Measurements from ENCODE around the gene TIMM50. TPM values are rescaled to one million over a fixed set of nuclear protein-coding genes. Genes with fewer than 3 reads are reported as not detected.

Gene TIMM50
- total and polyA plus RNA-seq, 2 of the 13 experiments (the other 11 are each of a cell fraction or from before 2014, with no cell fraction given), result 91.1 to 92.5 TPM

GRCh38 chr19:39506944-39507714, 26.5 kb downstream of the TIMM50 start (continued):
- TF ChIP-seq, protein P1, sequence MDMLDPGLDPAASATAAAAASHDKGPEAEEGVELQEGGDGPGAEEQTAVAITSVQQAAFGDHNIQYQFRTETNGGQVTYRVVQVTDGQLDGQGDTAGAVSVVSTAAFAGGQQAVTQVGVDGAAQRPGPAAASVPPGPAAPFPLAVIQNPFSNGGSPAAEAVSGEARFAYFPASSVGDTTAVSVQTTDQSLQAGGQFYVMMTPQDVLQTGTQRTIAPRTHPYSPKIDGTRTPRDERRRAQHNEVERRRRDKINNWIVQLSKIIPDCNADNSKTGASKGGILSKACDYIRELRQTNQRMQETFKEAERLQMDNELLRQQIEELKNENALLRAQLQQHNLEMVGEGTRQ (IDR thresholded peaks at IDR 0.05; ENCODE audit: low read depth, low read length), result 0 out of 2 replicates have a peak, but pooled peaks have one; percentile 14
- TF ChIP-seq, protein P1 (CRISPR knock-in tag; IDR thresholded peaks at IDR 0.05; ENCODE audit: borderline replicate concordance), result no peak
- TF ChIP-seq ATF7 (IDR thresholded peaks at IDR 0.05) (no peak), ATF7 (CRISPR knock-in tag; IDR thresholded peaks at IDR 0.05) (no peak), ZNF10 (CRISPR knock-in tag; IDR thresholded peaks at IDR 0.05; ENCODE audit: borderline replicate concordance, low read depth) (no peak), MIER3 (CRISPR knock-in tag; IDR thresholded peaks at IDR 0.05; ENCODE audit: borderline replicate concordance) (no peak), HCFC1 (IDR thresholded peaks at IDR 0.05; ENCODE audit: low read depth, low read length) (no peak), ZFP36L2 (CRISPR knock-in tag; IDR thresholded peaks at IDR 0.05) (no peak), RFX1 (IDR thresholded peaks at IDR 0.05) (no peak), ZBTB21 (CRISPR knock-in tag; IDR thresholded peaks at IDR 0.05) (no peak), E2F5 (CRISPR knock-in tag; conservative IDR thresholded peaks at IDR 0.05) (peak; percentile 61; the same call in 1 of the 2 replicates), DRAP1 (CRISPR knock-in tag; IDR thresholded peaks at IDR 0.05) (peak; percentile 29; the same call in 1 of the 2 replicates), ZNF607 (CRISPR knock-in tag; IDR thresholded peaks at IDR 0.05; ENCODE audit: borderline replicate concordance) (peak; percentile 91), ZNF431 (CRISPR knock-in tag; IDR thresholded peaks at IDR 0.05; ENCODE audit: borderline replicate concordance, low read depth) (peak; percentile 92), NONO (IDR thresholded peaks at IDR 0.05) (no peak), NONO (CRISPR knock-in tag; conservative IDR thresholded peaks at IDR 0.05) (no peak), SIX1 (CRISPR knock-in tag; IDR thresholded peaks at IDR 0.05; ENCODE audit: borderline replicate concordance) (no peak), KAT8 (CRISPR knock-in tag; IDR thresholded peaks at IDR 0.05) (peak; percentile 39; the same call in 1 of the 2 replicates), TBX2 (CRISPR knock-in tag; IDR thresholded peaks at IDR 0.05; ENCODE audit: borderline replicate concordance) (peak; percentile 75; the same call in 1 of the 2 replicates), ETS1 (CRISPR knock-in tag; IDR thresholded peaks at IDR 0.05) (peak; percentile 99), ZKSCAN1 (IDR thresholded peaks at IDR 0.05; ENCODE audit: low read length) (no peak), POLR2AphosphoS5 (IDR thresholded peaks at IDR 0.05; ENCODE audit: low read depth, low read length) (no peak)
- TF ChIP-seq, protein P2, sequence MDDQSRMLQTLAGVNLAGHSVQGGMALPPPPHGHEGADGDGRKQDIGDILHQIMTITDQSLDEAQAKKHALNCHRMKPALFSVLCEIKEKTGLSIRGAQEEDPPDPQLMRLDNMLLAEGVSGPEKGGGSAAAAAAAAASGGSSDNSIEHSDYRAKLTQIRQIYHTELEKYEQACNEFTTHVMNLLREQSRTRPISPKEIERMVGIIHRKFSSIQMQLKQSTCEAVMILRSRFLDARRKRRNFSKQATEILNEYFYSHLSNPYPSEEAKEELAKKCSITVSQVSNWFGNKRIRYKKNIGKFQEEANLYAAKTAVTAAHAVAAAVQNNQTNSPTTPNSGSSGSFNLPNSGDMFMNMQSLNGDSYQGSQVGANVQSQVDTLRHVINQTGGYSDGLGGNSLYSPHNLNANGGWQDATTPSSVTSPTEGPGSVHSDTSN (CRISPR knock-in tag; IDR thresholded peaks at IDR 0.05; ENCODE audit: borderline replicate concordance), result peak; percentile 79; the same call in 1 of the 2 replicates
- TF ChIP-seq, protein P3, sequence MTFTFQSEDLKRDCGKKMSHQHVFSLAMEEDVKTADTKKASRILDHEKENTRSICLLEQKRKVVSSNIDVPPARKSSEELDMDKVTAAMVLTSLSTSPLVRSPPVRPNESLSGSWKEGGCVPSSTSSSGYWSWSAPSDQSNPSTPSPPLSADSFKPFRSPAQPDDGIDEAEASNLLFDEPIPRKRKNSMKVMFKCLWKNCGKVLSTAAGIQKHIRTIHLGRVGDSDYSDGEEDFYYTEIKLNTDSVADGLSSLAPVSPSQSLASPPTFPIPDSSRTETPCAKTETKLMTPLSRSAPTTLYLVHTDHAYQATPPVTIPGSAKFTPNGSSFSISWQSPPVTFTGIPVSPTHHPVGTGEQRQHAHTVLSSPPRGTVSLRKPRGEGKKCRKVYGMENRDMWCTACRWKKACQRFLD (CRISPR knock-in tag; IDR thresholded peaks at IDR 0.05; ENCODE audit: borderline replicate concordance), result peak; percentile 88; the same call in 1 of the 2 replicates

All from HepG2 (cell line).